ENCODE data around the gene OSTC. TPM values are rescaled to one million over a fixed set of nuclear protein-coding genes. Genes with fewer than 3 reads are reported as not detected.

Gene OSTC
- total and polyA plus RNA-seq, 9 of the 15 experiments (the other 6 are each of a cell fraction or from before 2014, with no cell fraction given): 112 to 966 (median 235) TPM

DNA sequence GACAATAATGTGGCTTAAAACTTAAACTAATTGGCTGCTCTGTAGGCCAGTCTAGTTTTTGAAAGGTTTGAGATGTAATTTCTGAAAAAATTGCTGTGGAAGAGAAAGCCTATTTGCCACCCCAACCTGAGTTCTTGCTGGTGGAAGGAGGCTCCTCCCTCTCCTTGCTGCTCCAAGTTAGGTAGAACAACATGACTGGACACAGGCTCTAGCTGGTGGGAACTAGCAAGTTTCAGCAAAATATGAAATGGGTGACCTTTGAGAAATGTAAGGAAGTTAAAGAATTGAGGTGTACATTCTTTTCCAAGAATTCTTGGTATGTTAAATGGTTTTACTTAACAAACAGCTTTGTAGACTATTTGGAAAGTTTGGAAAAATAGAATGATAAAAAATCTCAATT, 22.0 kb upstream of the OSTC start:
- no peak for DNase-seq (ENCODE audit: extremely low read depth in 1 of 4, low spot score in 3 of 4)
- intact Hi-C loops (cut with micrococcal nuclease) (no loop called here), in situ Hi-C loops (cut with MboI) (no loop called here)
- BruUV-seq (replicated peaks): no TSS peak
- H3K4me2 ChIP-seq (ENCODE audit: insufficient read depth, low read length): no peak overlapping the region
- no peaks in the 10 kb centered on the region for H3K9me1 ChIP-seq (ENCODE audit: control insufficient read depth, insufficient read depth, low read length)
- no peak overlapping the region for H3K9ac ChIP-seq (ENCODE audit: insufficient read depth in 1 of 2, low read depth in 2 of 2, low read length in 2 of 2)
- peaks cover 5% of the 10 kb centered on the region in 2 experiments; a peak in 3 of 5 replicates for H3K4me1 ChIP-seq (replicated peaks in 1 of 2; ENCODE audit: control insufficient read depth in 2 of 2, insufficient read depth in 2 of 2, low read length in 2 of 2)
- POLR2A ChIA-PET: interaction anchor here (0.6 to 1.7 kb wide), 3 partner anchors 11 to 758 kb away, joined by 3 to 6 read pairs (median 3); no protein-coding TSS in a partner anchor
- H4K20me1 ChIP-seq (replicated peaks; ENCODE audit: control insufficient read depth, insufficient read depth, low read length): peaks cover 13% of the 10 kb centered on the region
- CTCF ChIA-PET (ENCODE audit: low intra/inter-chr PET ratio): no interaction called here
- H3K4me3 ChIP-seq: no peak overlapping the region
- H3K27me3 ChIP-seq (ENCODE audit: control insufficient read depth in 2 of 2, insufficient read depth in 2 of 2, low read length in 2 of 2): no peaks in the 10 kb centered on the region
- H3K27ac ChIP-seq (ENCODE audit: extremely low read depth, low read depth, low read length): no peak overlapping the region
- peak; percentile 32; the same call in 2 of the 3 replicates for ATAC-seq
- no peak overlapping the region for H2AFZ ChIP-seq (ENCODE audit: low read depth, low read length)
- H3K36me3 ChIP-seq (ENCODE audit: control insufficient read depth, insufficient read depth, low read length): peaks cover 97% of the 10 kb centered on the region
- peaks cover 36% of the 10 kb centered on the region for H3K79me2 ChIP-seq (ENCODE audit: control insufficient read depth, insufficient read depth, low read length)
- peak; percentile 15 for FAIRE-seq
- no peaks in the 10 kb centered on the region for H3K9me3 ChIP-seq (replicated peaks; ENCODE audit: control insufficient read depth, insufficient read depth, low read depth, low read length)
- TF ChIP-seq PURB (CRISPR knock-in tag; IDR thresholded peaks at IDR 0.05; ENCODE audit: low read depth) (no peak), KDM5B (IDR thresholded peaks at IDR 0.05; ENCODE audit: insufficient replicate concordance, low read depth, low read length) (no peak), VEZF1 (CRISPR knock-in tag; IDR thresholded peaks at IDR 0.05) (no peak), XRCC5 (IDR thresholded peaks at IDR 0.05; ENCODE audit: low read depth, low read length) (no peak), CREBBP (IDR thresholded peaks at IDR 0.05; ENCODE audit: low read depth, low read length) (no peak), THRB (CRISPR knock-in tag; conservative IDR thresholded peaks at IDR 0.05) (no peak), MLX (CRISPR knock-in tag; conservative IDR thresholded peaks at IDR 0.05) (no peak), CCAR2 (IDR thresholded peaks at IDR 0.05; ENCODE audit: low read depth, low read length) (no peak), NFIC (IDR thresholded peaks at IDR 0.05) (no peak), DACH1 (IDR thresholded peaks at IDR 0.05; ENCODE audit: partially characterized antibody) (no peak), ELK1 (CRISPR knock-in tag; IDR thresholded peaks at IDR 0.05) (no peak), ZC3H11A (IDR thresholded peaks at IDR 0.05; ENCODE audit: low read depth, low read length) (no peak), SMARCA4 (IDR thresholded peaks at IDR 0.05) (no peak), HDAC3 (IDR thresholded peaks at IDR 0.05; ENCODE audit: borderline replicate concordance, partially characterized antibody) (no peak)
- TF ChIP-seq, protein P1, sequence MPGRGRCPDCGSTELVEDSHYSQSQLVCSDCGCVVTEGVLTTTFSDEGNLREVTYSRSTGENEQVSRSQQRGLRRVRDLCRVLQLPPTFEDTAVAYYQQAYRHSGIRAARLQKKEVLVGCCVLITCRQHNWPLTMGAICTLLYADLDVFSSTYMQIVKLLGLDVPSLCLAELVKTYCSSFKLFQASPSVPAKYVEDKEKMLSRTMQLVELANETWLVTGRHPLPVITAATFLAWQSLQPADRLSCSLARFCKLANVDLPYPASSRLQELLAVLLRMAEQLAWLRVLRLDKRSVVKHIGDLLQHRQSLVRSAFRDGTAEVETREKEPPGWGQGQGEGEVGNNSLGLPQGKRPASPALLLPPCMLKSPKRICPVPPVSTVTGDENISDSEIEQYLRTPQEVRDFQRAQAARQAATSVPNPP (IDR thresholded peaks at IDR 0.05; ENCODE audit: borderline replicate concordance, insufficient read depth, insufficient read length): no peak
